Measurements from ENCODE around the gene EGR4.

EGR4 gene

DNA sequence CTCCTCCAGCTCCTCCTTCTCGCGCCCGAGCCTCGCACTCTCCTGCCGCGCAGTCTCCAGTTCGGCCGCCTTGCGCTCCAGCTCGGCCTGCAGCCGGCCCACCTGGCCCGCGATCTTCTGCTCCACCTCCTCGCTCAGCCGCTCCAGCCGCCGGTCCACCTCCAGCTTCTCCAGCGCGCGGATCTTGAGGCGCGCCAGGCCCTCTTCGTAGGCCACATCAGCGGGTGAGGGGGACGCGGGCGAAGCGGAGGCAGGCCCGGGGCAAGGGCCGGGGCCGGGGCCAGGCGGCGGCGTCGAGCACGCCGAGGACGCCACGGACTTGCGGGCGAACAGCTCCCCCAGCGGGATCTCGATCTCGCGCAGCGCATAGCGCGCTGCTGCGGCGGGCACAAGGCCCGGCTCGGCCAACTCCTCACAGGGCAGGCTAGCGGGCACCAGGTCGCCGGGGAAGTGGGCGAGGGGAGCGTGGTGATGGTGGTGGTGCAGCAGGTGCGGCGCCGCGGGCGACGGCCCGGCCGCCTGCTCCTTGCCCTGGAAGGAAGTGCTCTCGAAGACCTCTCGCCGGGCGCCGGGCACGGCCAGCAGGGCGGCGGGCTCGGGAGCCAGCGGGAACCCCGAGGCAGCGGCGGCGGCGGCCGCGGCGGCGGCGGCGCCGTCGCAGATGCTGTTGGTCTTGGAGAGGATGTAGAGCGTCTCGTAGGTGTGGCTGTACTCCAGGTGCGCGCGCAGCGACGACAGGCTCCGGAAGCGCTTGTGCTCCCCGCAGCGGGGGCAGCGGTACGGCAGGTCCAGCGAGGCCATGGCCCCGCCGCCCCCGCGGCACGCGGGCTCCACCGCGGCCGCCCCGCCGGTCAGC, 24.3 kb downstream of the EGR4 start:
- H3K4me3 ChIP-seq (ENCODE audit: low read depth, low read length) = no peak overlapping the region
- no peak for TF ChIP-seq CTCF (IDR thresholded peaks at IDR 0.05; ENCODE audit: low read depth, low read length)

- no peak for TF ChIP-seq CTCF (IDR thresholded peaks at IDR 0.05; ENCODE audit: low read depth, low read length)
- no peak overlapping the region for H3K4me3 ChIP-seq (ENCODE audit: low read depth, low read length)
Measured at GRCh38 chr2:73268366-73268829, 24.9 kb downstream of the EGR4 start.

DNA sequence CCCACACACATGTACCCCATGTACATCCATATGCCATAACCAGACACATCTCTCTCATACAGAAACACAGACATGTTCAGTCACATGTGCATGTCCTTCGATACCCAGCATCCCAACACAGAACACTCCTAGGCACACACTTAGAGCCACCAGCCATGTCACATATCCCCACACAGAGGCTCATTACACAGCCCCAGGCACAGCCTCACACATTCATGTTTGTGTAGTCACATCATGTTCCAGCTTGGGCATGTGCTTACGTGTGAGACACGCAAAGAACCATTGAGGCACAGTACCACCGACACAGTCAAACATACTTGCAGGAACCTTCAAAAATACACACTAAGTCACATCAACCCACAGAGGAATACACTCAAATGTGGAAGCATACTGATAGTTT, 26.3 kb downstream of the EGR4 start:
- no peak for TF ChIP-seq CTCF (IDR thresholded peaks at IDR 0.05; ENCODE audit: low read depth, low read length)
- H3K4me3 ChIP-seq (ENCODE audit: low read depth, low read length) = no peak overlapping the region

- TF ChIP-seq CTCF (IDR thresholded peaks at IDR 0.05; ENCODE audit: low read depth, low read length) = no peak
- no peak overlapping the region for H3K4me3 ChIP-seq (ENCODE audit: low read depth, low read length)
Measured at GRCh38 chr2:73266061-73266901, 27.1 kb downstream of the EGR4 start.

GRCh38 chr2:73265298-73266060, 27.9 kb downstream of the EGR4 start:
- no peak overlapping the region for H3K4me3 ChIP-seq (ENCODE audit: low read depth, low read length)
- no peak for TF ChIP-seq CTCF (IDR thresholded peaks at IDR 0.05; ENCODE audit: low read depth, low read length)

- TF ChIP-seq CTCF (IDR thresholded peaks at IDR 0.05; ENCODE audit: low read depth, low read length) = no peak
- H3K4me3 ChIP-seq (ENCODE audit: low read depth, low read length) = no peak overlapping the region
Measured at GRCh38 chr2:73264783-73265182, 28.6 kb downstream of the EGR4 start.

Data from WI38 (cell line).